HepG2 (cell line): ENCODE data around the gene SLC39A1. TPM values are rescaled to one million over a fixed set of nuclear protein-coding genes. Genes with fewer than 3 reads are reported as not detected.

Experiments used
- CENPBD1 ChIP-seq: sonication (generic); formaldehyde crosslinking; IDR thresholded peaks from 2 replicates; pipeline ENCODE4 v1.8.0; 2022; ENCODE audit warnings: missing genetic modification reagents, low read depth, mild to moderate bottlenecking, borderline replicate concordance
- FOXA1 ChIP-seq, 2 experiments: fragments of 450-650 bp in 1 of 2; sonication (generic) in 1 of 2; formaldehyde crosslinking in 1 of 2; IDR thresholded peaks; 2 replicates each; pipeline versions ENCODE4 v1.4.0 to v1.6.1; 2016 to 2020; ENCODE audit warnings: missing genetic modification reagents in 1 of 2
- FUBP1 ChIP-seq: sonication (generic); formaldehyde crosslinking; IDR thresholded peaks from 2 replicates; pipeline ENCODE4 v1.5.1; 2020; ENCODE audit warnings: missing genetic modification reagents, mild to moderate bottlenecking, borderline replicate concordance
- GABPA ChIP-seq, 2 experiments: IDR thresholded peaks; 2 replicates each; pipeline ENCODE4 v1.6.1; 2011 to 2016; ENCODE audit warnings: low read depth in 2 of 2, low read length in 1 of 2, missing biosample characterization in 1 of 2, missing genetic modification characterization in 1 of 2
- ISL2 ChIP-seq: sonication (generic); formaldehyde crosslinking; IDR thresholded peaks from 2 replicates; pipeline ENCODE4 v1.5.0; 2020; ENCODE audit warnings: missing genetic modification reagents
- LBX2 ChIP-seq: sonication (generic); formaldehyde crosslinking; IDR thresholded peaks from 2 replicates; pipeline ENCODE4 v1.5.0; 2020; ENCODE audit warnings: missing genetic modification reagents, mild to moderate bottlenecking, borderline replicate concordance
- NCOR1 ChIP-seq: fragments of 200-600 bp; sonication (generic); IDR thresholded peaks from 2 replicates; pipeline ENCODE4 v1.7.0; 2017; ENCODE audit warnings: antibody characterized with exemption, low read length, borderline replicate concordance
- NFYB ChIP-seq: sonication (generic); formaldehyde crosslinking; IDR thresholded peaks from 2 replicates; pipeline ENCODE4 v1.4.0; 2020; ENCODE audit warnings: missing genetic modification reagents
- NKX3-1 ChIP-seq: sonication (generic); formaldehyde crosslinking; IDR thresholded peaks from 2 replicates; pipeline ENCODE4 v1.5.0; 2020; ENCODE audit warnings: missing genetic modification reagents
- NR2F1 ChIP-seq, 2 experiments: fragments of 450-650 bp in 1 of 2; formaldehyde crosslinking in 1 of 2; IDR thresholded peaks; 2 replicates each; pipeline versions ENCODE4 v1.5.0 to v1.6.1; 2016 to 2020; ENCODE audit warnings: mild to moderate bottlenecking in 1 of 2, missing compliant biosample characterization in 1 of 2, missing genetic modification reagents in 1 of 2, moderate library complexity in 1 of 2
- SIX4 ChIP-seq: sonication (generic); formaldehyde crosslinking; IDR thresholded peaks from 2 replicates; pipeline ENCODE4 v1.4.0; 2020; ENCODE audit warnings: missing genetic modification reagents
- SOX5 ChIP-seq: IDR thresholded peaks from 2 replicates; pipeline ENCODE4 v1.6.1; 2016; ENCODE audit warnings: borderline replicate concordance
- SRSF9 ChIP-seq: fragments of 200-400 bp; formaldehyde crosslinking; IDR thresholded peaks from 2 replicates; pipeline ENCODE4 v1.6.1; 2018; ENCODE audit warnings: borderline replicate concordance, mild to moderate bottlenecking, low read depth, low read length; ENCODE audit not compliant: insufficient read depth, poor library complexity, severe bottlenecking
- SSRP1 ChIP-seq: IDR thresholded peaks from 2 replicates; pipeline ENCODE4 v1.6.1; 2016; ENCODE audit warnings: control low read depth
- TEAD3 ChIP-seq: optimal IDR thresholded peaks from 2 replicates; pipeline ENCODE3; 2016; ENCODE audit warnings: borderline replicate concordance
- TOE1 ChIP-seq: sonication (generic); formaldehyde crosslinking; IDR thresholded peaks from 2 replicates; pipeline ENCODE4 v1.4.0; 2020; ENCODE audit warnings: mild to moderate bottlenecking, missing genetic modification reagents
- U2AF2 ChIP-seq: fragments of 200-400 bp; formaldehyde crosslinking; IDR thresholded peaks from 2 replicates; pipeline ENCODE4 v1.6.1; 2017; ENCODE audit warnings: low read depth, mild to moderate bottlenecking, low read length
- ZBTB25 ChIP-seq: IDR thresholded peaks from 2 replicates; pipeline ENCODE4 v1.6.1; 2018; ENCODE audit warnings: missing genetic modification reagents
- ZBTB26 ChIP-seq: IDR thresholded peaks from 2 replicates; pipeline ENCODE4 v1.6.1; 2016; ENCODE audit warnings: missing compliant biosample characterization, missing genetic modification reagents, borderline replicate concordance
- ZNF230 ChIP-seq: sonication (generic); formaldehyde crosslinking; IDR thresholded peaks from 2 replicates; pipeline ENCODE4 v1.4.0; 2020; ENCODE audit warnings: mild to moderate bottlenecking, missing genetic modification reagents
- ZNF235 ChIP-seq: sonication (generic); formaldehyde crosslinking; IDR thresholded peaks from 2 replicates; pipeline ENCODE4 v1.8.1; 2023; ENCODE audit warnings: mild to moderate bottlenecking, missing genetic modification reagents, borderline replicate concordance
- ZNF607 ChIP-seq: sonication (generic); formaldehyde crosslinking; IDR thresholded peaks from 2 replicates; pipeline ENCODE4 v1.5.1; 2020; ENCODE audit warnings: missing genetic modification reagents, mild to moderate bottlenecking, borderline replicate concordance
- ZNF766 ChIP-seq: sonication (generic); formaldehyde crosslinking; IDR thresholded peaks from 2 replicates; pipeline ENCODE4 v1.5.0; 2020; ENCODE audit warnings: missing genetic modification reagents, borderline replicate concordance
- polyA plus RNA-seq, 8 experiments: library from polyadenylated mRNA; depleted of rRNA in 3 of 8; stranded (reverse) in 7 of 8; unstranded in 1 of 8; fragments of >200 nt; fragmentation: Illumina TruSeq in 4 of 8; extraction: Trizol in 4 of 8; gene quantifications; 2 replicates each; pipeline versions ENCODE4 v1.2.1 to v1.2.3, GENCODE V29; 2011 to 2016; ENCODE audit warnings: low read depth in 4 of 8, missing spikeins in 1 of 8, mixed read lengths in 1 of 8; ENCODE audit not compliant: insufficient read depth in 1 of 8
- total RNA-seq, 5 experiments: library from RNA; depleted of rRNA; stranded (reverse); fragments of >200 nt; fragmentation: Illumina TruSeq; extraction: Trizol; gene quantifications; 2 replicates each; pipeline ENCODE4 v1.2.3, GENCODE V29; 2016; ENCODE audit warnings: low read depth in 1 of 5

The SLC39A1 gene
- total and polyA plus RNA-seq, 2 of the 13 experiments (the other 11 are each of a cell fraction or from before 2014, with no cell fraction given): 71.2 to 78.4 TPM

- TF ChIP-seq GABPA (IDR thresholded peaks at IDR 0.05; ENCODE audit: low read depth, low read length): no peak; the same call in 1 of the 2 replicates
- peak; percentile 75 for TF ChIP-seq GABPA (CRISPR knock-in tag; IDR thresholded peaks at IDR 0.05; ENCODE audit: low read depth)
- TF ChIP-seq NKX3-1 (CRISPR knock-in tag): 0 out of 2 replicates have a peak, but pooled peaks have one; percentile 43
- TF ChIP-seq SRSF9: no peak
- TF ChIP-seq U2AF2: no peak
- TF ChIP-seq TEAD3 (CRISPR knock-in tag): no peak
- TF ChIP-seq LBX2 (CRISPR knock-in tag): peak; percentile 52; the same call in 1 of the 2 replicates
- TF ChIP-seq ISL2 (CRISPR knock-in tag): peak; percentile 32; the same call in 1 of the 2 replicates
- peak; percentile 88 for TF ChIP-seq ZNF607 (CRISPR knock-in tag)
- 0 out of 2 replicates have a peak, but pooled peaks have one; percentile 16 for TF ChIP-seq ZBTB26
- TF ChIP-seq NCOR1: 0 out of 2 replicates have a peak, but pooled peaks have one; percentile 9
- no peak for TF ChIP-seq FOXA1 (IDR thresholded peaks at IDR 0.05)
- peak; percentile 86 for TF ChIP-seq FOXA1 (CRISPR knock-in tag; IDR thresholded peaks at IDR 0.05)
- TF ChIP-seq CENPBD1: no peak
- no peak for TF ChIP-seq TOE1 (CRISPR knock-in tag)
- TF ChIP-seq SSRP1 (CRISPR knock-in tag): no peak; the same call in 1 of the 2 replicates
- peak; percentile 89; the same call in 1 of the 2 replicates for TF ChIP-seq ZNF766
- TF ChIP-seq ZNF230 (CRISPR knock-in tag): peak; percentile 78; the same call in 1 of the 2 replicates
- TF ChIP-seq FUBP1 (CRISPR knock-in tag): no peak; the same call in 1 of the 2 replicates
- TF ChIP-seq SOX5: no peak; the same call in 1 of the 2 replicates
- TF ChIP-seq ZBTB25 (CRISPR knock-in tag): peak; percentile 85
- peak; percentile 97 for TF ChIP-seq NFYB
- peak; percentile 95 for TF ChIP-seq SIX4 (CRISPR knock-in tag)
- TF ChIP-seq ZNF235 (CRISPR knock-in tag): no peak
- TF ChIP-seq NR2F1 (CRISPR knock-in tag; IDR thresholded peaks at IDR 0.05): peak in 1 of 2 experiments; percentile 67; a peak in 2 of 4 replicates
Observed at GRCh38 chr1:153967107-153967999, 4.0 kb upstream of the SLC39A1 start, which contains the start of gene CREB3L4 (continued).
